ENCODE data around the gene NECTIN1.

The NECTIN1 gene

GRCh38 chr11:119705362-119705761 lies 23.6 kb downstream of the NECTIN1 start:
- Histone ChIP-seq H3K27me3 (ENCODE audit: control insufficient read depth, insufficient read depth, low read length, poor library complexity, severe bottlenecking) (no peaks in the 10 kb centered on the region), H3K27ac (ENCODE audit: insufficient read depth, low read depth, low read length, poor library complexity, severe bottlenecking) (no peak overlapping the region), H3K4me1 (ENCODE audit: control insufficient read depth, insufficient read depth, low read length) (peaks cover 19% of the 10 kb centered on the region), H3K4me3 (ENCODE audit: insufficient read depth, low read depth, low read length) (no peak overlapping the region), H3K36me3 (ENCODE audit: control insufficient read depth, insufficient read depth, low read length) (no peaks in the 10 kb centered on the region), H3K9me3 (ENCODE audit: control insufficient read depth, low read length) (no peaks in the 10 kb centered on the region)
- WGBS, 2 experiments: 92 to 93% methylated on average over 9 of the region's 9 CpGs

GRCh38 chr11:119704849-119705248 lies 24.2 kb downstream of the NECTIN1 start:
- H3K27ac ChIP-seq (ENCODE audit: insufficient read depth, low read depth, low read length, poor library complexity, severe bottlenecking): no peak overlapping the region
- H3K4me1 ChIP-seq (ENCODE audit: control insufficient read depth, insufficient read depth, low read length): peaks cover 13% of the 10 kb centered on the region
- H3K27me3 ChIP-seq (ENCODE audit: control insufficient read depth, insufficient read depth, low read length, poor library complexity, severe bottlenecking): no peaks in the 10 kb centered on the region
- H3K36me3 ChIP-seq (ENCODE audit: control insufficient read depth, insufficient read depth, low read length): no peaks in the 10 kb centered on the region
- H3K9me3 ChIP-seq (ENCODE audit: control insufficient read depth, low read length): no peaks in the 10 kb centered on the region
- H3K4me3 ChIP-seq (ENCODE audit: insufficient read depth, low read depth, low read length): no peak overlapping the region
- 89 to 91% methylated on average over 2 of the region's 2 CpGs for WGBS, 2 experiments

GRCh38 chr11:119701591-119702549 lies 27.1 kb downstream of the NECTIN1 start:
- H3K4me1 ChIP-seq (ENCODE audit: control insufficient read depth, insufficient read depth, low read length): peaks cover 4% of the 10 kb centered on the region
- H3K36me3 ChIP-seq (ENCODE audit: control insufficient read depth, insufficient read depth, low read length): no peaks in the 10 kb centered on the region
- H3K27me3 ChIP-seq (ENCODE audit: control insufficient read depth, insufficient read depth, low read length, poor library complexity, severe bottlenecking): no peaks in the 10 kb centered on the region
- no peak overlapping the region for H3K27ac ChIP-seq (ENCODE audit: insufficient read depth, low read depth, low read length, poor library complexity, severe bottlenecking)
- no peaks in the 10 kb centered on the region for H3K9me3 ChIP-seq (ENCODE audit: control insufficient read depth, low read length)
- no peak overlapping the region for H3K4me3 ChIP-seq (ENCODE audit: insufficient read depth, low read depth, low read length)
- WGBS, 2 experiments: 84% methylated on average over 15 of the region's 15 CpGs

GRCh38 chr11:119700536-119701346 lies 28.3 kb downstream of the NECTIN1 start:
- Histone ChIP-seq H3K9me3 (ENCODE audit: control insufficient read depth, low read length) (no peaks in the 10 kb centered on the region), H3K4me3 (ENCODE audit: insufficient read depth, low read depth, low read length) (no peak overlapping the region), H3K27ac (ENCODE audit: insufficient read depth, low read depth, low read length, poor library complexity, severe bottlenecking) (no peak overlapping the region), H3K27me3 (ENCODE audit: control insufficient read depth, insufficient read depth, low read length, poor library complexity, severe bottlenecking) (no peaks in the 10 kb centered on the region), H3K36me3 (ENCODE audit: control insufficient read depth, insufficient read depth, low read length) (no peaks in the 10 kb centered on the region), H3K4me1 (ENCODE audit: control insufficient read depth, insufficient read depth, low read length) (peaks cover 15% of the 10 kb centered on the region)
- 87% methylated on average over 13 of the region's 13 CpGs for whole genome bisulfite sequencing, 2 experiments

- Histone ChIP-seq H3K4me1 (ENCODE audit: control insufficient read depth, insufficient read depth, low read length) (peaks cover 16% of the 10 kb centered on the region), H3K9me3 (ENCODE audit: control insufficient read depth, low read length) (no peaks in the 10 kb centered on the region), H3K27ac (ENCODE audit: insufficient read depth, low read depth, low read length, poor library complexity, severe bottlenecking) (no peak overlapping the region), H3K27me3 (ENCODE audit: control insufficient read depth, insufficient read depth, low read length, poor library complexity, severe bottlenecking) (no peaks in the 10 kb centered on the region), H3K4me3 (ENCODE audit: insufficient read depth, low read depth, low read length) (no peak overlapping the region), H3K36me3 (ENCODE audit: control insufficient read depth, insufficient read depth, low read length) (no peaks in the 10 kb centered on the region)
- 92 to 94% methylated on average over 7 of the region's 7 CpGs for WGBS, 2 experiments
Measured at GRCh38 chr11:119700030-119700429, 29.0 kb downstream of the NECTIN1 start.

GRCh38 chr11:119699227-119699626 lies 29.8 kb downstream of the NECTIN1 start:
- Histone ChIP-seq H3K27ac (ENCODE audit: insufficient read depth, low read depth, low read length, poor library complexity, severe bottlenecking) (no peak overlapping the region), H3K27me3 (ENCODE audit: control insufficient read depth, insufficient read depth, low read length, poor library complexity, severe bottlenecking) (no peaks in the 10 kb centered on the region), H3K4me3 (ENCODE audit: insufficient read depth, low read depth, low read length) (no peak overlapping the region), H3K9me3 (ENCODE audit: control insufficient read depth, low read length) (no peaks in the 10 kb centered on the region), H3K36me3 (ENCODE audit: control insufficient read depth, insufficient read depth, low read length) (no peaks in the 10 kb centered on the region), H3K4me1 (ENCODE audit: control insufficient read depth, insufficient read depth, low read length) (peaks cover 16% of the 10 kb centered on the region)
- WGBS, 2 experiments: 55 to 56% methylated on average over 13 of the region's 13 CpGs

- WGBS, 2 experiments: 47 to 50% methylated on average over 2 of the region's 2 CpGs
- peaks cover 28% of the 10 kb centered on the region for H3K4me1 ChIP-seq (ENCODE audit: control insufficient read depth, insufficient read depth, low read length)
- H3K9me3 ChIP-seq (ENCODE audit: control insufficient read depth, low read length): no peaks in the 10 kb centered on the region
Measured at GRCh38 chr11:119697882-119698281, 31.1 kb downstream of the NECTIN1 start.

GRCh38 chr11:119697445-119697844 lies 31.6 kb downstream of the NECTIN1 start:
- Histone ChIP-seq H3K27me3 (ENCODE audit: control insufficient read depth, insufficient read depth, low read length, poor library complexity, severe bottlenecking) (no peaks in the 10 kb centered on the region), H3K9me3 (ENCODE audit: control insufficient read depth, low read length) (no peaks in the 10 kb centered on the region), H3K4me1 (ENCODE audit: control insufficient read depth, insufficient read depth, low read length) (peaks cover 33% of the 10 kb centered on the region), H3K27ac (ENCODE audit: insufficient read depth, low read depth, low read length, poor library complexity, severe bottlenecking) (no peak overlapping the region), H3K4me3 (ENCODE audit: insufficient read depth, low read depth, low read length) (no peak overlapping the region), H3K36me3 (ENCODE audit: control insufficient read depth, insufficient read depth, low read length) (no peaks in the 10 kb centered on the region)
- 92 to 93% methylated on average over 3 of the region's 3 CpGs for WGBS, 2 experiments

More at GRCh38 chr11:119697882-119698281, 31.1 kb downstream of the NECTIN1 start:
- no peak overlapping the region for H3K4me3 ChIP-seq (ENCODE audit: insufficient read depth, low read depth, low read length)
- H3K36me3 ChIP-seq (ENCODE audit: control insufficient read depth, insufficient read depth, low read length): no peaks in the 10 kb centered on the region
- no peaks in the 10 kb centered on the region for H3K27me3 ChIP-seq (ENCODE audit: control insufficient read depth, insufficient read depth, low read length, poor library complexity, severe bottlenecking)
- H3K27ac ChIP-seq (ENCODE audit: insufficient read depth, low read depth, low read length, poor library complexity, severe bottlenecking): no peak overlapping the region

GRCh38 chr11:119696378-119697222 lies 32.4 kb downstream of the NECTIN1 start:
- WGBS, 2 experiments: 70 to 72% methylated on average over 20 of the region's 20 CpGs

More at GRCh38 chr11:119696378-119697222, 32.4 kb downstream of the NECTIN1 start:
- peaks cover 40% of the 10 kb centered on the region for H3K4me1 ChIP-seq (ENCODE audit: control insufficient read depth, insufficient read depth, low read length)
- no peaks in the 10 kb centered on the region for H3K36me3 ChIP-seq (ENCODE audit: control insufficient read depth, insufficient read depth, low read length)
- no peaks in the 10 kb centered on the region for H3K9me3 ChIP-seq (ENCODE audit: control insufficient read depth, low read length)
- no peaks in the 10 kb centered on the region for H3K27me3 ChIP-seq (ENCODE audit: control insufficient read depth, insufficient read depth, low read length, poor library complexity, severe bottlenecking)
- no peak overlapping the region for H3K27ac ChIP-seq (ENCODE audit: insufficient read depth, low read depth, low read length, poor library complexity, severe bottlenecking)
- no peak overlapping the region for H3K4me3 ChIP-seq (ENCODE audit: insufficient read depth, low read depth, low read length)
